HG02943 (cell line): ENCODE measurements around the gene FGF1.

Experiments used
- ATAC-seq: cut with Tn5 transposase; IDR thresholded peaks from one replicate; pipeline ENCODE4 v1.9.1; 2021; ENCODE audit warnings: mild to moderate bottlenecking, low read depth, moderate library complexity; ENCODE audit not compliant: unreplicated experiment

Gene FGF1

GRCh38 chr5:142589720-142590119 is 96.2 kb downstream of the FGF1 start:
- ATAC-seq, result no peak

- ATAC-seq, result no peak
These were observed 98.4 kb downstream of the FGF1 start for GRCh38 chr5:142587354-142587965.

DNA sequence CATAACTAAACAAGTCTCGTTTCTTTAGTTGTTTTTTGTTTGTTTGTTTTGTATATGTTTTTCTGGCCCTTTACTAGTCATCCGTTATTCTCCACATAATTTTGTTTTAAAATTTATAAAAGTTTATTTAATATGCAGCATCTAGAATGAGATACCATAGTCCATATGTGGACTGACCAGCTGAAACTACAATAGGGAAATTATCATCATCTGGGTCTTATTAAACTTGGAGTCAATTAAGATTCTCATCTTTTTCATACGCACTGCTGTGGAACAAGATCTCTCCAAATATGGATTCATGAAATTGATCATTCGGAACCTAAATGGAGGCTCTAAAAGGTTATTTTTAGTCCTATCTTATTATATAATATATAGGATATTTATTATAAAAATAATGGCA is 99.3 kb downstream of the FGF1 start:
- no peak for ATAC-seq

GRCh38 chr5:142585451-142585850 is 100.4 kb downstream of the FGF1 start:
- no peak for ATAC-seq

GRCh38 chr5:142584891-142585290 is 101.0 kb downstream of the FGF1 start:
- no peak for ATAC-seq

- ATAC-seq, result no peak
These were observed 107.6 kb downstream of the FGF1 start for GRCh38 chr5:142578161-142578830.

GRCh38 chr5:142576804-142577203 is 109.1 kb downstream of the FGF1 start:
- no peak for ATAC-seq

DNA sequence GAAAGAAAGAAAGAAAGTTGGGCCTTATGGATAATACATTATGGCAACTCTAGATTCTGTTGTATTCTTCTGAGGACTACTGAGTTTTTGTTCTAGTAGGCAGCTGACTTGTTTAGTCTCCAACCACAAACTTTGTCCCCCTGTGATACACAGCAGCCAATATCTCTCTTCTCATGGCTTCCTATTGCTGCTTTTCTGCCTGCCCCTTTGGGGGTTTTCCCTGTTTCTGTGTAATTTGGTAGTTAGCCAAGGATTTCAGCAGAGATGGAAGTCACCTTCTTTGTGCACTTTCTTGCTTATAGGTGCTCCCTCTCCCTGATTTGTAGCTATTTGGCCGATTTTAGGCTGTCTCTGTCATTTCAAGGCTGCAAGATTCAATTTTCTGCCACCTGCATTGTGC is 109.6 kb downstream of the FGF1 start:
- ATAC-seq, result no peak

DNA sequence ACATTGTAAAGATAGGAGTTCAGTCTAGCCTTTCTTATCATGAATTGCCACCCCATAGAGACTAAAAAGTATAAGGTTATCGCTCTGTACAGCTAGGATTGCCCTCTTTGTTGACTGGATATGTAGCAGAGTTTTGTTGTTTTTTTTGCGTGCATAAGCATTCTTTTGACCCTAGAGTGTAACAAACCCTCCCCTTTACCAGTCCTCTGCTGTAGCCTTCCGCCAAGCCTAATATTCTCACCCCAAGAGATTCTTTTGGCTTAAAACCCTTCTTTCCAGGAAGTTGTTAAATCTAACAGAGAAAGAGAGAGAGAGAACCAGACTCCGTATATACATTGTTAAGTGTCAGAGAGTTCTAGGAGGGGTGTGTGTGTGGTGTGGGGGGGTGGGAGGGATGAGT is 113.9 kb downstream of the FGF1 start:
- ATAC-seq, result no peak

DNA sequence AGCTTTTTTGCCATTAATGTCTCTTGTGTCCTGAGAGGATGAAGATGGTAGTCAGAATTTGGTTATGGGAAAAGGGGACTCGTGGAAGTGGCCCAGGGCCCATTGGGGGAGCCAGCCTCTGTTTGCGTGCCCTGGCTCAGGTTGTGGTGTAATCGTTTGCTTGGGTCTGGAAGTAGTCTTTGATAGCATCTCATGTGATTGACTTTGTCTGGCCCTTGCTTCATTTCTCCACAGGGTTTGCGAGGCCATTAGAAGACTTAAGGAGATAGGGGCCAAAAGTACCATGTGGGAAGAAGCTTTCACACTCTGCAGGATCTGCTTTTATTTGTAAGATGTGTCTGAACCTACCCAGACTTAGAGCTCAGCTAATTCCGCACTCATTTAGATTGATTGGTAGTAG is 114.5 kb downstream of the FGF1 start:
- ATAC-seq, result no peak

DNA sequence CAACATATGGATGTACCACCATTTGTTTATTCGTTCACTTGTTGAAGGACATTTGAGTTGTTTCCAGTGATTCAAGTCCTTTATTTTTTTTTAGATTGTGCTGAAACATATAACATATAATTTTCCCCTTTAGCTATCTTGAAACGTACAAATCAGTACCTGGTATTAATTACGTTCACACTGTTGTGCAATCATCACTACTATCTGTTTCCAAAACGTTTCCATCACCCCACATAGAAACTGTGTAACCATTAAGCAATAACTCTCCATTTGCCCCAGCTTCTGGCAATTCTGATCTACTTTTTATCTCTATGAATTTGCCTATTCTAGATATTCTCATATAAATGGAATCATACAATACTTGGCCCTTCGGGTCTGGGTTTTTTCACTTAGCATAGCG is 116.0 kb downstream of the FGF1 start:
- no peak for ATAC-seq

DNA sequence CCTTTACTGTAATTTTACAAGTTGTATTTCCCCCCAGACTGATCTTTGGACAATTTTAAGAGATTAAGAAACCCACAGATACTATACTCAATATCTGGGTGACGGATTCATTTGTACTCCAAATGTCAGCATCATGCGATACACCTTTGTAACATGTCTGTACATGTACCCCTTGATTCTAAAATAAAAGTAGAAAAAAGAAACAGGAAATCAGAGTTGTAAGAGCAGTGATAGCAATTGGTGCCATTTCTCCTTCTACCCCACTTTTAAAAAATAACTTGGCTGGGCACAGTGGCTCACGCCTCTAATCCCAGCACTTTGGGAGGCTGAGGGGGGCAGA is 116.9 kb downstream of the FGF1 start:
- no peak for ATAC-seq

DNA sequence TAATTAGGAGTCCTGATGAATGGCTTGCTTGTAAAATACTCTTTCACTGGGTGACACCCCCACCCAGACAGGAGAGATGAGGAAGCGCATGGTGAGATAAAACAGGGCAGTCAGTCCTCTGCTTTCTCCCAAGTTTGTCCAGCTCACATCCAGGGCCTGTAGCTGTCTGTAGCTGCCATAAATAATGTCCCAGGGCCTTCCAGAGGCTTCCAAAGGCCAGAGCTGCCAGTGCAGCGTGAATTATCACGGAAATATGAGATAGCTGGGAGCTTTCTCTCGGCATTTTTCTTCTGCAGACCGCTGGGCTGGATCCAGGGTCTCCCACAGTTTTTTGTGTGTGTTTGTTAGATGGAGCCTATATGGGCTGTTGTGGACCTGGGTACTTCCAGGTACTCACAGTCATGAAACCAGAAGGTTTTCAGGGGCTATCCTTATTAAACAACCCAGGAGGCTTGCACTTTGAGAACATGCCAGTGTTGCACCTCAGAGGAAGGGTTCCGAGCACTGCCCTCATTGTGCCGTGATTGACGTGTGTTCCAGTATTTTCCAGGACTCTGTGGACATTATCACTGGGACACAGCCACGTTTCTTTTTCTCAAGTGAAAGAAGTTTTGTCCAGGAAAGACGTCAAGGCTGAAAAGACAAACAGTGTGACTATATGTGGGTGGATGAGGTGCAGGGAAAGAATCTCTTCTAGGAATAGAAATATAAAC is 117.5 kb downstream of the FGF1 start:
- ATAC-seq, result no peak

- ATAC-seq, result no peak
These were observed 124.3 kb downstream of the FGF1 start for GRCh38 chr5:142561486-142562097.

DNA sequence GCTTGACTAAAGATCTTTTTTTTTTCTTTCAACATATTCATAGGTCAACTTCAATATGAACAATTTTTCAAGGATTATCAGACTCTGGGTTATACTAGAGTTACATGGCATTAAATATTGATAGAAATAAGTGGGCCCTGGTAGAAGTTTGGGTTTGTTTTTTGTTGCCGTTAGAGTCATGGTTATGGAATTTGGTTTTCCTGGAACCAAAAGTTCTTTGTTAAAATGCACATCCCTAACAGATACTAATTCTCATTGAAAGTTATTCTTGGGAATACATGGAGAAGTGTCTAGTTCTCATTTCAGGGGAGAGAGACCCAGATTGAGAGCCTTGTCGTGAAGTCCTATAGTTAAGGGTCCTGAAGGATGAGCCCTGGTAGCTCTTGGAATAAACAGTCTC is 124.9 kb downstream of the FGF1 start:
- no peak for ATAC-seq

GRCh38 chr5:142552107-142552506 is 133.8 kb downstream of the FGF1 start:
- no peak for ATAC-seq

- ATAC-seq, result no peak
These were observed 134.4 kb downstream of the FGF1 start for GRCh38 chr5:142551338-142552067.

- ATAC-seq, result no peak
These were observed 135.4 kb downstream of the FGF1 start for GRCh38 chr5:142550471-142550870.

GRCh38 chr5:142549834-142550233 is 136.1 kb downstream of the FGF1 start:
- no peak for ATAC-seq

- ATAC-seq, result no peak
These were observed 137.1 kb downstream of the FGF1 start for GRCh38 chr5:142548739-142549275.
